ENCODE measurements around the gene GTPBP3. TPM values are rescaled to one million over a fixed set of nuclear protein-coding genes. Genes with fewer than 3 reads are reported as not detected.
A peak's percentile ranks its signal among the peaks of the same experiment; 100 is the strongest.

GTPBP3 gene
- total RNA-seq, 1 donor from 2014 or later = 256 TPM

DNA sequence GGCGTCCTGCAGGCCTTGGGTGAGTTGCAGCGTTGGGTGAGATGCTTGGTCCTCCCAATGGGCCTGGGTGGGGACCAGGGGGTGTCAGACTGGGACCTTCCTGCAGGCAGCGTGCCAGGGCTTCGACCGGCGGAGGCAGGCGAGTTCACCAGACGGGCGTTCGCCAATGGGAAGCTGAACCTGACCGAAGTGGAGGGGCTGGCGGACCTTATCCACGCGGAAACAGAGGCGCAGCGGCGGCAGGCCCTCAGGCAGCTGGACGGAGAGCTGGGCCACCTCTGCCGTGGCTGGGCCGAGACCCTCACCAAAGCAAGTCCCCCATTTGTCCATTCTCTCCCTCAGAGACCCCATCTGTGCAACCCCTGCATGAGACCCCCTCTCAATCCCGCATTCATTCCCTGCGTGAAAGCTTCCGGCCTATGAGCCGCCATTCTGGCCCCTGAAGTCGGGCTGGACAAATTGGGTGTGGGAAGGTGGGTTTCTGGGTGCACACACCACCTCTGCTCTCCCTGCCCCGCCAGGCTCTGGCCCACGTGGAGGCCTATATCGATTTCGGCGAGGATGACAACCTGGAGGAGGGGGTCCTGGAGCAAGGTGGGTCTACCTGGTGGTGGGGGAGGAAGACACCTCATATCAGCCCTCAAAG is 1.2 kb downstream of the GTPBP3 start:
- no peaks in the 10 kb centered on the region for H3K9me3 ChIP-seq
- TF ChIP-seq, protein P1, sequence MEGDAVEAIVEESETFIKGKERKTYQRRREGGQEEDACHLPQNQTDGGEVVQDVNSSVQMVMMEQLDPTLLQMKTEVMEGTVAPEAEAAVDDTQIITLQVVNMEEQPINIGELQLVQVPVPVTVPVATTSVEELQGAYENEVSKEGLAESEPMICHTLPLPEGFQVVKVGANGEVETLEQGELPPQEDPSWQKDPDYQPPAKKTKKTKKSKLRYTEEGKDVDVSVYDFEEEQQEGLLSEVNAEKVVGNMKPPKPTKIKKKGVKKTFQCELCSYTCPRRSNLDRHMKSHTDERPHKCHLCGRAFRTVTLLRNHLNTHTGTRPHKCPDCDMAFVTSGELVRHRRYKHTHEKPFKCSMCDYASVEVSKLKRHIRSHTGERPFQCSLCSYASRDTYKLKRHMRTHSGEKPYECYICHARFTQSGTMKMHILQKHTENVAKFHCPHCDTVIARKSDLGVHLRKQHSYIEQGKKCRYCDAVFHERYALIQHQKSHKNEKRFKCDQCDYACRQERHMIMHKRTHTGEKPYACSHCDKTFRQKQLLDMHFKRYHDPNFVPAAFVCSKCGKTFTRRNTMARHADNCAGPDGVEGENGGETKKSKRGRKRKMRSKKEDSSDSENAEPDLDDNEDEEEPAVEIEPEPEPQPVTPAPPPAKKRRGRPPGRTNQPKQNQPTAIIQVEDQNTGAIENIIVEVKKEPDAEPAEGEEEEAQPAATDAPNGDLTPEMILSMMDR (IDR thresholded peaks at IDR 0.05) = no peak
- H3K4me1 ChIP-seq = peaks cover 15 to 23% of the 10 kb centered on the region in 2 donors
- no peak overlapping the region for H3K27ac ChIP-seq
- no peak for DNase-seq (ENCODE audit: low spot score in 2 of 2)
- H3K27me3 ChIP-seq = no peaks in the 10 kb centered on the region
- intact Hi-C loops (cut with DNase I) = no loop called here
- peaks cover 5 to 7% of the 10 kb centered on the region in 2 donors for H3K36me3 ChIP-seq
- H3K4me3 ChIP-seq = peak overlapping the region; percentile 84 to 91

GRCh38 chr19:17339088-17339741 is 1.9 kb downstream of the GTPBP3 start:
- Histone ChIP-seq H3K4me1 (peaks cover 13 to 16% of the 10 kb centered on the region in 2 donors), H3K27ac (no peak overlapping the region), H3K27me3 (no peaks in the 10 kb centered on the region), H3K9me3 (no peaks in the 10 kb centered on the region), H3K4me3 (no peak overlapping the region), H3K36me3 (peaks cover 5 to 8% of the 10 kb centered on the region in 2 donors)
- TF ChIP-seq, protein P1 (IDR thresholded peaks at IDR 0.05) = no peak
- intact Hi-C loops (cut with DNase I) = no loop called here
- DNase-seq (ENCODE audit: low spot score in 2 of 2) = no peak

GRCh38 chr19:17340302-17340870 is 3.0 kb downstream of the GTPBP3 start:
- TF ChIP-seq, protein P1 (IDR thresholded peaks at IDR 0.05) = no peak
- Histone ChIP-seq H3K27me3 (no peaks in the 10 kb centered on the region), H3K27ac (no peak overlapping the region), H3K36me3 (peaks cover 5 to 8% of the 10 kb centered on the region in 2 donors), H3K4me3 (no peak overlapping the region), H3K4me1 (peaks cover 9 to 10% of the 10 kb centered on the region in 2 donors), H3K9me3 (no peaks in the 10 kb centered on the region)
- intact Hi-C loops (cut with DNase I) = no loop called here
- DNase-seq (ENCODE audit: low spot score in 2 of 2) = no peak

- Histone ChIP-seq H3K9me3 (no peaks in the 10 kb centered on the region), H3K36me3 (peaks cover 5 to 8% of the 10 kb centered on the region in 2 donors), H3K4me1 (peaks cover 8 to 10% of the 10 kb centered on the region in 2 donors), H3K4me3 (no peak overlapping the region), H3K27ac (no peak overlapping the region), H3K27me3 (no peaks in the 10 kb centered on the region)
- TF ChIP-seq, protein P1 (IDR thresholded peaks at IDR 0.05) = no peak
- DNase-seq (ENCODE audit: low spot score in 2 of 2) = no peak
- intact Hi-C loops (cut with DNase I) = no loop called here
Observed at GRCh38 chr19:17340871-17341357, 3.6 kb downstream of the GTPBP3 start.

DNA sequence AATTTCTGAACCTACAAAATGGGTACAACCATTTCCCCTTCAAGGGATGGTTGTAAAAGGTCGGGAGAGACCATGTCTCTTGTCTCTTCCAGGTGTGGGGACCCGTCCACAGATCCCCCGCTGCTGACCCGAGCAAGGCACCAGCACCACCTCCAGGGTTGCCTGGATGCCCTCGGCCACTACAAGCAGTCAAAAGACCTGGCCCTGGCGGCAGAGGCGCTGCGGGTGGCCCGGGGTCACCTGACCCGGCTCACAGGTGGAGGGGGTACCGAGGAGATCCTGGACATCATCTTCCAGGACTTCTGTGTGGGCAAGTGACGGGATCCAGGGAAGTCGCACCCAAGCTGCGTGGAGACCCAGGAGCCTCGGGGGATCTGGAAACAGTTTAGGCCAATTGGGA is 4.0 kb downstream of the GTPBP3 start:
- no peaks in the 10 kb centered on the region for H3K9me3 ChIP-seq
- H3K4me1 ChIP-seq = peaks cover 10% of the 10 kb centered on the region in 2 donors
- H3K27me3 ChIP-seq = no peaks in the 10 kb centered on the region
- no peak overlapping the region for H3K4me3 ChIP-seq
- peaks cover 5 to 8% of the 10 kb centered on the region in 2 donors for H3K36me3 ChIP-seq
- intact Hi-C loops (cut with DNase I) = no loop called here
- TF ChIP-seq, protein P1 (IDR thresholded peaks at IDR 0.05) = no peak
- no peak overlapping the region for H3K27ac ChIP-seq
- DNase-seq (ENCODE audit: low spot score in 2 of 2) = no peak
